Stomach smooth muscle (tissue), 2 donors: ENCODE data around the gene GRM5.

Source experiments
- H3K27ac ChIP-seq: one replicate; pipeline ENCODE4 v1.7.0; 2013; ENCODE audit warnings: mild to moderate bottlenecking, low read length, inconsistent platforms
- H3K27me3 ChIP-seq, 2 donors: one replicate each; pipeline ENCODE4 v1.7.0; 2013; ENCODE audit warnings: low read length in 2 of 2; ENCODE audit not compliant: insufficient read depth in 2 of 2, control insufficient read depth in 1 of 2
- H3K36me3 ChIP-seq, 2 donors: one replicate each; pipeline ENCODE4 v1.7.0; 2013; ENCODE audit warnings: low read length in 2 of 2; ENCODE audit not compliant: control insufficient read depth in 2 of 2, insufficient read depth in 2 of 2
- H3K4me1 ChIP-seq: one replicate; pipeline ENCODE4 v1.7.0; 2013; ENCODE audit warnings: low read length; ENCODE audit not compliant: control insufficient read depth, insufficient read depth
- H3K4me3 ChIP-seq, 2 donors: one replicate each; pipeline ENCODE4 v1.7.0; 2013; ENCODE audit warnings: low read length in 2 of 2
- H3K9ac ChIP-seq, 2 donors: one replicate each; pipeline ENCODE4 v1.7.0; 2013; ENCODE audit warnings: low read length in 2 of 2, mild to moderate bottlenecking in 1 of 2
- H3K9me3 ChIP-seq, 2 donors: one replicate each; pipeline ENCODE4 v1.7.0; 2013; ENCODE audit warnings: low read length in 2 of 2; ENCODE audit not compliant: control insufficient read depth in 2 of 2
- donor health status: healthy.
- donor health status: Pancreatic carcinoma.

Gene GRM5

DNA sequence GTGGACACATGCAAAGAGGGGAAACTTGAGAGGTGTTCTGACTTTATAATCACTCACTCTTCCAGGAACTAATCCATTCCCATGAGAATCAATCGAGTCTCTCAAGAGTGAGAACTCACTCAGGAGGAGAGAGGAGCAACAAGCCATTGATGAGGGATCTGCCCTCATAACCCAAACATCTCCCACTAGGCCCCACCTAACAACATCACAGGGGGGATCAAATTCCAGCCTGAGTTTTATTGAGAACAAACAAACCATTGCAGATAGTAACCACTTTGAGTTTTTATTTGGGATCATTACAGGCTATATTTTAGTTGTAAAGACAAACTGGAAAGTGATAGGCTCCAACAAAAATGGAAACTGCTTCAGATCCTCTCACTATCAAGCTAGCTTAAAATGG, 399.4 kb downstream of the GRM5 start:
- no peaks in the 10 kb centered on the region for H3K27me3 ChIP-seq
- H3K36me3 ChIP-seq = no peaks in the 10 kb centered on the region
- H3K4me1 ChIP-seq = no peaks in the 10 kb centered on the region
- H3K9ac ChIP-seq = no peak overlapping the region
- no peak overlapping the region for H3K27ac ChIP-seq
- no peak overlapping the region for H3K4me3 ChIP-seq
- H3K9me3 ChIP-seq = no peaks in the 10 kb centered on the region

GRCh38 chr11:88657076-88657738, 408.6 kb downstream of the GRM5 start:
- no peak overlapping the region for H3K4me3 ChIP-seq
- H3K27ac ChIP-seq = no peak overlapping the region
- no peaks in the 10 kb centered on the region for H3K36me3 ChIP-seq
- no peaks in the 10 kb centered on the region for H3K9me3 ChIP-seq
- no peaks in the 10 kb centered on the region for H3K4me1 ChIP-seq
- no peak overlapping the region for H3K9ac ChIP-seq
- no peaks in the 10 kb centered on the region for H3K27me3 ChIP-seq

- H3K27ac ChIP-seq = no peak overlapping the region
Observed at GRCh38 chr11:88656283-88656682, 409.5 kb downstream of the GRM5 start.

DNA sequence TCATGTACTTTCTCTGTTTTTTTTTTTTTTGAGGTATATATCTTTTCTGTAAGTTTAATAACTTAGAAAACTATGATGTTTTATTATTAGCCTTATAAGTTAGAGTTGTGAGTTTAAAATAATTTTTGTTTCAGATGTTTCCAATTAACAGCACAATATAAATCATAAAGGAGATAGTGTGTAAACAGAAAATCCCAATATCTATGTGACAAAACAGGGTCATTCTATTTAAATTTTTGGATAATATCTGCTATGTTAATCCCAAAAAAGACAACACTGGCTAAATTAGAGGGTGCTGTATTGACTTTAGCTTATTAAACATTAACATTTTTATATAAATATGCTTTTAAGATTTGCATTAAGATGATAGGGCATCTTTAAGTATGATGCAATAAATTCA, 410.1 kb downstream of the GRM5 start:
- Histone ChIP-seq H3K9me3 (no peaks in the 10 kb centered on the region), H3K27ac (no peak overlapping the region), H3K36me3 (no peaks in the 10 kb centered on the region), H3K4me3 (no peak overlapping the region), H3K4me1 (no peaks in the 10 kb centered on the region), H3K9ac (no peak overlapping the region), H3K27me3 (no peaks in the 10 kb centered on the region)

More at GRCh38 chr11:88656283-88656682, 409.5 kb downstream of the GRM5 start:
- no peaks in the 10 kb centered on the region for H3K27me3 ChIP-seq
- H3K9me3 ChIP-seq = no peaks in the 10 kb centered on the region
- no peaks in the 10 kb centered on the region for H3K4me1 ChIP-seq
- H3K4me3 ChIP-seq = no peak overlapping the region
- H3K36me3 ChIP-seq = no peaks in the 10 kb centered on the region
- H3K9ac ChIP-seq = no peak overlapping the region

DNA sequence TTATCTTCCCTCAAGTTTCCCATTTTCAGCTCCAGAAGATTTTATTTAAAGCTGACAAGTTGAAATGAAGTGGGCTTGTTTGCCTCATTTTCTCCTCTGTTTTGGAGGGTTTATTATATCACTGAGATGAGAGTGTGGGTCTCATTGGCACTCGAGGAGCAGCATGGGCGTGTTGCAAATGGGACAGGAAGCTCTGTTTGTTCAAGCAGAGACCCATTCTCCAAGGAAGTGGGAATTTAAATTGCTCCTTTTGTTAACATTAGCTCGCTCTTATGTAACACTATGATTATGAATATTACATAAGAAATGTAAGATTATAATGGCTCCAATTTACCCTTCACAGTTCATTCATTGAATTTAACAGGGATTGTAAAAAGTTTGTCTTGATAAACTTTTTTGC, 410.6 kb downstream of the GRM5 start:
- Histone ChIP-seq H3K36me3 (no peaks in the 10 kb centered on the region), H3K4me3 (no peak overlapping the region), H3K9me3 (no peaks in the 10 kb centered on the region), H3K9ac (no peak overlapping the region), H3K4me1 (no peaks in the 10 kb centered on the region), H3K27me3 (no peaks in the 10 kb centered on the region), H3K27ac (no peak overlapping the region)

DNA sequence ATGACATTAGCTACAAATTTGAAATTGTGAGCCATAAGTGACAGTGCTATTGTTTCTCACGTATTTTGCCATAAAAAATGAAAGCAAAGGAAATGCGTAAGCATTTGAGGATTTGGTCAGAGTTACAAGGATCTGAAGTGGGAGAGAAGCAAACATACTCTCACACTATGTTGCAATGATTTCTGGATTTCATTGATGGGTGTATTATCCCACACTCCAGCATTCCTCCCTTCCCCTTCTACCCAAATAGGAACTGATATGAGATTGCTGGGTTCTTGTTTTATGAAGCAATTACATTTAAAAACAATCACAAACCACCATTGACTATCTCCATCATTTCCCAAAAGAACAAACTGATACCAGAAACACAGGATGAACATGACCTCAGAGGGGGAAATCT, 414.2 kb downstream of the GRM5 start:
- H3K4me1 ChIP-seq = no peaks in the 10 kb centered on the region
- no peak overlapping the region for H3K27ac ChIP-seq
- H3K27me3 ChIP-seq = no peaks in the 10 kb centered on the region
- H3K9ac ChIP-seq = no peak overlapping the region
- no peaks in the 10 kb centered on the region for H3K9me3 ChIP-seq
- H3K36me3 ChIP-seq = no peaks in the 10 kb centered on the region
- H3K4me3 ChIP-seq = no peak overlapping the region

GRCh38 chr11:88644724-88645123, 421.1 kb downstream of the GRM5 start:
- H3K27ac ChIP-seq = no peak overlapping the region
- H3K4me1 ChIP-seq = no peaks in the 10 kb centered on the region
- no peaks in the 10 kb centered on the region for H3K36me3 ChIP-seq
- H3K9ac ChIP-seq = no peak overlapping the region
- no peaks in the 10 kb centered on the region for H3K9me3 ChIP-seq
- no peak overlapping the region for H3K4me3 ChIP-seq
- no peaks in the 10 kb centered on the region for H3K27me3 ChIP-seq

DNA sequence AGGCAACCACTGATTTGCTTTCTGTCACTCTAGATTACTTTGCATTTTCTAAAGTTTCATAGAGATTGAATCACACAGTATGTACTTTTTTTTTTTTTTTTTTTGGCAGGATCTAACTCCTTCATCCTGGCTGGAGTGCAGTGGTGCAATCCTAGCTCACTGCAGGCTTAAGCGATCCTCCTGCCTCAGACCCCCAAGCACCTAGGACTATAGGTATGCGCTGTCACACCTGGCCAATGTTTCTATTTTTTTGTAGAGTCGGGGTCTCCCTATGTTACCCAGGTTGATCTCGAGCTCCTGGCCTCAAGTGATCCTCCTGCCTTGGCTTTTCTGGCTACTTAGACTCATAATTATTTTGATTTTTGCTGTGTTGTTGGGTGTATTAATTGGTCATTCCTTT, 433.6 kb downstream of the GRM5 start:
- Histone ChIP-seq H3K36me3 (no peaks in the 10 kb centered on the region), H3K27me3 (no peaks in the 10 kb centered on the region), H3K4me1 (no peaks in the 10 kb centered on the region), H3K9me3 (no peaks in the 10 kb centered on the region), H3K27ac (no peak overlapping the region), H3K4me3 (no peak overlapping the region), H3K9ac (no peak overlapping the region)

- no peaks in the 10 kb centered on the region for H3K9me3 ChIP-seq
- H3K9ac ChIP-seq = no peak overlapping the region
- no peak overlapping the region for H3K27ac ChIP-seq
- no peaks in the 10 kb centered on the region for H3K27me3 ChIP-seq
- H3K36me3 ChIP-seq = no peaks in the 10 kb centered on the region
- no peak overlapping the region for H3K4me3 ChIP-seq
- no peaks in the 10 kb centered on the region for H3K4me1 ChIP-seq
Observed at GRCh38 chr11:88631497-88631896, 434.3 kb downstream of the GRM5 start.

DNA sequence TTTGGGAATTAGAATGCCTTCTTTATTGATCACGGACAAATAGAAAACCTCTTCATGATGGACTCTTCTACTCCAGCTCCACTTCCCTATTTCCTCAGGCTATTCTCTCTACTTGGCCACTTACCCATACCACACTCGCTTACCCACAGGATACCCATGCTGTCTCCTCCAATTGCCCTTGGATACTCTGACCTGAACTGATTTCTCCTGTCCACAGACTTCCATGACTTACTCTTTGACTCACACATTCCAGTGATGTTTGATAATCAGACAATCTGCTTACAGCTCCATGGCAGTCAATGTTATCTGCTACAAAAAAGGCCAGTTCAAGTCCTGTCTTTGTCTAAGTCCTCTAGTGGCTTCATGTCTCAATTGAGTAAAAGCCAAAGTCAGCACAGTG, 436.3 kb downstream of the GRM5 start:
- Histone ChIP-seq H3K9me3 (no peaks in the 10 kb centered on the region), H3K4me1 (no peaks in the 10 kb centered on the region), H3K9ac (no peak overlapping the region), H3K27me3 (no peaks in the 10 kb centered on the region), H3K27ac (no peak overlapping the region), H3K4me3 (no peak overlapping the region), H3K36me3 (no peaks in the 10 kb centered on the region)

GRCh38 chr11:88626216-88626615, 439.6 kb downstream of the GRM5 start:
- Histone ChIP-seq H3K9ac (no peak overlapping the region), H3K4me3 (no peak overlapping the region), H3K4me1 (no peaks in the 10 kb centered on the region), H3K36me3 (no peaks in the 10 kb centered on the region), H3K9me3 (no peaks in the 10 kb centered on the region), H3K27me3 (no peaks in the 10 kb centered on the region), H3K27ac (no peak overlapping the region)
